Measurements from ENCODE around the gene C1orf50. TPM values are rescaled to one million over a fixed set of nuclear protein-coding genes. Genes with fewer than 3 reads are reported as not detected.

The C1orf50 gene
- total RNA-seq, 1 experiment from 2014 or later = 7.7 TPM

GRCh38 chr1:42817976-42818375 lies 50.9 kb downstream of the C1orf50 start:
- Mint-ChIP-seq H3K4me3 (peak overlapping the region in 1 of 2 experiments; percentile 75; a peak in 1 of 5 replicates), H3K27ac (no peak overlapping the region), H3K27me3 (ENCODE audit: low read depth) (no peaks in the 10 kb centered on the region), H3K4me1 (peaks cover 22 to 29% of the 10 kb centered on the region in 2 experiments), H3K36me3 (ENCODE audit: insufficient read depth in 1 of 3, low read depth in 3 of 3) (peaks cover 0 to 16% (median 9%) of the 10 kb centered on the region in 3 experiments; a peak in 5 of 7 replicates), H3K9me3 (no peaks in the 10 kb centered on the region)
- no peak overlapping the region for H3K4ac ChIP-seq (ENCODE audit: low read depth, low read length)
- H3K9ac ChIP-seq (ENCODE audit: extremely low read depth, insufficient read length, low read length) = no peak overlapping the region
- no peak overlapping the region for H3K23ac ChIP-seq (ENCODE audit: insufficient read length, low read depth, low read length)
- WGBS (ENCODE audit: extremely low coverage, insufficient read length, low lambda C conversion rate) = no CpG with 5 or more reads among the region's 3 CpGs
- H3K18ac ChIP-seq (ENCODE audit: insufficient read length, low read depth, low read length) = no peak overlapping the region
- no peak for TF ChIP-seq CTCF (conservative IDR thresholded peaks at IDR 0.05)
- H2BK15ac ChIP-seq (ENCODE audit: low read depth, low read length) = no peak overlapping the region
- H3K27me3 ChIP-seq (ENCODE audit: insufficient read depth, low read length) = no peaks in the 10 kb centered on the region
- no peaks in the 10 kb centered on the region for H4K20me1 ChIP-seq (ENCODE audit: control insufficient read depth, insufficient read depth, insufficient read length)
- H3K27ac ChIP-seq (ENCODE audit: insufficient read length, low read depth, low read length) = no peak overlapping the region
- no peak overlapping the region for H3K4me2 ChIP-seq (ENCODE audit: insufficient read depth, insufficient read length, low read length)
- H2AK5ac ChIP-seq (ENCODE audit: insufficient read length, low read length) = no peak overlapping the region
- no peaks in the 10 kb centered on the region for H3K9me3 ChIP-seq (ENCODE audit: control insufficient read depth, low read depth, low read length)
- no peak overlapping the region for H4K5ac ChIP-seq (ENCODE audit: insufficient read length, low read depth, low read length)
- no peaks in the 10 kb centered on the region for H3K79me1 ChIP-seq (ENCODE audit: insufficient read depth, low read depth, low read length, poor library complexity, severe bottlenecking)
- no peak overlapping the region for H2BK5ac ChIP-seq (ENCODE audit: insufficient read length, low read length)
- no peak overlapping the region for H2AFZ ChIP-seq (ENCODE audit: low read length)
- H3K79me2 ChIP-seq (ENCODE audit: insufficient read depth, low read length) = no peaks in the 10 kb centered on the region
- no peak overlapping the region for H3K14ac ChIP-seq (ENCODE audit: insufficient read depth, low read length)
- H4K8ac ChIP-seq (replicated peaks; ENCODE audit: insufficient read length, low read depth, low read length) = no peak overlapping the region
- H2BK120ac ChIP-seq (ENCODE audit: low read depth, low read length, poor library complexity, severe bottlenecking) = no peak overlapping the region
- no peak overlapping the region for H3K56ac ChIP-seq (ENCODE audit: insufficient read length, low read depth, low read length)
- H3T11ph ChIP-seq (ENCODE audit: low read length) = no peak overlapping the region
- no peak overlapping the region for H4K91ac ChIP-seq (ENCODE audit: insufficient read length, low read depth, low read length)
- H2BK20ac ChIP-seq (ENCODE audit: low read depth, low read length, poor library complexity, severe bottlenecking) = no peak overlapping the region
- no peak for DNase-seq
- peaks cover 9% of the 10 kb centered on the region for H3K23me2 ChIP-seq (ENCODE audit: insufficient read length, low read depth, low read length, poor library complexity, severe bottlenecking)
- no peaks in the 10 kb centered on the region for H3K4me1 ChIP-seq (ENCODE audit: insufficient read depth, low read length)
- no peak overlapping the region for H2BK12ac ChIP-seq (ENCODE audit: insufficient read length, low read depth, low read length)
